GM23338 (cell line): Measurements from ENCODE around the gene ODAD3. TPM values are rescaled to one million over a fixed set of nuclear protein-coding genes. Genes with fewer than 3 reads are reported as not detected.

ENCODE experiments used
- ATAC-seq: fragments of 200-7000 bp; cut with Tn5 transposase; 3 replicates; pipeline ENCODE4 v1.9.1; 2020
- DNase-seq: peaks from one replicate; pipeline ENCODE4 v3.0.0-alpha.2; 2015; ENCODE audit warnings: low spot score
- H2AFZ ChIP-seq: fragments of 200-600 bp; sonication (generic); 2 replicates; pipeline ENCODE4 v1.8.0; 2016; ENCODE audit warnings: antibody characterized with exemption, mild to moderate bottlenecking, moderate library complexity
- H3F3A ChIP-seq: fragments of 200-600 bp; sonication (generic); replicated peaks from 2 replicates; pipeline ENCODE4 v1.8.0; 2017; ENCODE audit warnings: antibody characterized with exemption, mixed run types, low read depth
- H3K27ac ChIP-seq: fragments of 200-600 bp; sonication (generic); 2 replicates; pipeline ENCODE4 v1.6.1; 2016; ENCODE audit warnings: low read depth
- H3K27me3 ChIP-seq: fragments of 200-600 bp; sonication (generic); 2 replicates; pipeline ENCODE4 v1.8.0; 2016; ENCODE audit warnings: mild to moderate bottlenecking, mixed run types, moderate library complexity; ENCODE audit not compliant: insufficient read depth
- H3K36me3 ChIP-seq: fragments of 200-600 bp; sonication (generic); 2 replicates; pipeline ENCODE4 v1.8.0; 2016; ENCODE audit warnings: mild to moderate bottlenecking; ENCODE audit not compliant: insufficient read depth
- H3K4me1 ChIP-seq: fragments of 200-600 bp; sonication (generic); 2 replicates; pipeline ENCODE4 v1.8.0; 2016; ENCODE audit warnings: mild to moderate bottlenecking, moderate library complexity; ENCODE audit not compliant: insufficient read depth
- H3K4me2 ChIP-seq: fragments of 200-600 bp; sonication (generic); 2 replicates; pipeline ENCODE4 v1.7.1; 2017; ENCODE audit warnings: mixed run types
- H3K4me3 ChIP-seq: fragments of 200-600 bp; sonication (generic); 2 replicates; pipeline ENCODE4 v1.6.1; 2016; ENCODE audit warnings: mixed run types
- H3K79me2 ChIP-seq: fragments of 200-600 bp; sonication (generic); replicated peaks from 2 replicates; pipeline ENCODE4 v1.8.0; 2017; ENCODE audit warnings: mild to moderate bottlenecking; ENCODE audit not compliant: insufficient read depth
- H3K9me2 ChIP-seq: fragments of 200-600 bp; sonication (generic); 2 replicates; pipeline ENCODE4 v1.8.0; 2017; ENCODE audit not compliant: insufficient read depth
- H4K20me1 ChIP-seq: fragments of 200-600 bp; sonication (generic); replicated peaks from 2 replicates; pipeline ENCODE4 v1.8.0; 2017; ENCODE audit warnings: mild to moderate bottlenecking; ENCODE audit not compliant: insufficient read depth
- H3K27ac Mint-ChIP-seq: 2 replicates; pipeline ENCODE4 v1.8.0; 2020; ENCODE audit warnings: inconsistent platforms, mild to moderate bottlenecking, moderate library complexity, mixed read lengths
- H3K27me3 Mint-ChIP-seq: 3 replicates; pipeline ENCODE4 v1.8.0; 2022; ENCODE audit warnings: low read depth, mild to moderate bottlenecking, moderate library complexity, mixed read lengths, inconsistent platforms; ENCODE audit not compliant: insufficient read depth, poor library complexity
- H3K36me3 Mint-ChIP-seq: 3 replicates; pipeline ENCODE4 v1.8.0; 2021; ENCODE audit warnings: low read depth, mild to moderate bottlenecking, inconsistent platforms, moderate library complexity, mixed read lengths
- H3K4me1 Mint-ChIP-seq: 3 replicates; pipeline ENCODE4 v1.8.0; 2020; ENCODE audit warnings: mild to moderate bottlenecking, inconsistent platforms, mixed read lengths
- H3K4me3 Mint-ChIP-seq: 3 replicates; pipeline ENCODE4 v1.8.0; 2021; ENCODE audit warnings: moderate library complexity, mild to moderate bottlenecking, inconsistent platforms, mixed read lengths
- H3K9me3 Mint-ChIP-seq: 3 replicates; pipeline ENCODE4 v1.8.0; 2020; ENCODE audit warnings: moderate library complexity, mild to moderate bottlenecking, inconsistent platforms, mixed read lengths
- CREB1 ChIP-seq: fragments of 250-450 bp; sonication (Bioruptor Pico); IDR thresholded peaks from 2 replicates; pipeline ENCODE4 v1.5.0; 2020; ENCODE audit warnings: low read depth, mild to moderate bottlenecking, moderate library complexity
- ETS1 ChIP-seq: IDR thresholded peaks from 2 replicates; pipeline ENCODE4 v1.6.1; 2016; ENCODE audit warnings: antibody characterized with exemption
- EZH2 ChIP-seq: fragments of 200-600 bp; sonication (generic); IDR thresholded peaks from one replicate; pipeline ENCODE4 v1.8.0; 2017; ENCODE audit warnings: antibody characterized with exemption, mild to moderate bottlenecking, low read depth; ENCODE audit not compliant: unreplicated experiment
- EZH2phosphoT487 ChIP-seq: fragments of 200-600 bp; sonication (generic); IDR thresholded peaks from one replicate; pipeline ENCODE4 v1.8.1; 2018; ENCODE audit warnings: antibody characterized with exemption; ENCODE audit not compliant: unreplicated experiment
- JUNB ChIP-seq: IDR thresholded peaks from one replicate; pipeline ENCODE4 v1.6.1; 2016; ENCODE audit warnings: antibody characterized with exemption; ENCODE audit not compliant: unreplicated experiment
- NANOG ChIP-seq: IDR thresholded peaks from 2 replicates; pipeline ENCODE4 v1.6.1; 2016; ENCODE audit warnings: antibody characterized with exemption, borderline replicate concordance
- REST ChIP-seq: IDR thresholded peaks from one replicate; pipeline ENCODE4 v1.6.1; 2018; ENCODE audit warnings: antibody characterized with exemption; ENCODE audit not compliant: unreplicated experiment
- STAT1 ChIP-seq: IDR thresholded peaks from one replicate; pipeline ENCODE4 v1.6.1; 2016; ENCODE audit warnings: antibody characterized with exemption; ENCODE audit not compliant: unreplicated experiment
- ZNF114 ChIP-seq: fragments of 250-450 bp; sonication (Bioruptor Pico); IDR thresholded peaks from 2 replicates; pipeline ENCODE4 v1.5.0; 2020; ENCODE audit warnings: mild to moderate bottlenecking, moderate library complexity
- ZNF331 ChIP-seq: fragments of 250-450 bp; sonication (Bioruptor Pico); IDR thresholded peaks from 2 replicates; pipeline ENCODE4 v1.5.0; 2020; ENCODE audit warnings: low read depth, mild to moderate bottlenecking, moderate library complexity
- polyA plus RNA-seq: library from polyadenylated mRNA; unstranded; fragments of >200 nt; fragmentation: Nextera tagmentation; extraction: Ambion mirVana; gene quantifications from 2 replicates; pipeline ENCODE4 v1.2.1, GENCODE V29; 2016
- total RNA-seq: library from RNA; depleted of rRNA; stranded (reverse); fragments of >200 nt; shearing (Covaris generic); gene quantifications from 2 replicates; pipeline ENCODE4 v1.2.3, GENCODE V29; 2014

ODAD3 gene
- total and polyA plus RNA-seq, 2 experiments from 2014 or later, result 1.5 to 6.1 TPM

DNA sequence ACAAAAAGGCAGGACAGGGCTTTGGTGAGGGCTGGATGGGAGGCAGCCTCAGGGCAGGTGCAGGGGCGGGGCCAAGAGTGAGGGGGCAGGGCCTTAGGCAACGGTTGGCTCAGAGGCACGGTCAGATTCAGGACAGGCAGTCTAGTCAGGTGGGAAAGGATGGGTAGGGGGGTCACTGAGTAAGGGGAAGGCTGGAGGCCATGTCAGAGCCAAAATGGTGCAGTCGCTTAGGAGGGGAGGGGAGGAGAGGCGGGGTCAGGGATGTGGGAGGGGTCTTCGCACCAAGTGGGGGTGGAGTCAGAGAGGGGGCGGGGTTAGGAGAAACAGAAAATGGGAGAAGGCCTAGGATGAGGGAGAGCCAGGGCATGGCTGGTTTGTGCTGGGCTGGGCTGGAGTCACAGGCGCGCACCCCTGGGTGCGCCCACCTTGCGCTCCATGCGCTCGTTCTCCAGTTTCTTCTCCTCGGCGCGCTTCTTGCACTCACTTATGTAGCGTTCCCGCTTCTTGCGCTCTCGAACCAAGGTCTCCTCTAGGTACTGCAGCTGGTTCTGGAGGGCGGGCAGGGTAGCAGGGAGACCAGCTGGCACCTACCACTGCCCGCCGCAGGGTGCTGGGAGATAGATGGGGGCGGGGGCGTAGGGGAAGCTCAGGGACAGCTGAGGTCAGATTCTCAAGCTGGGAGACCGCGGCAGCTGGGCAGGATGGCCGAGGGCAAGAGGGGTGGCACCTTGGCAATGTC is 9.0 kb downstream of the ODAD3 start (continued):
- no peak for TF ChIP-seq ETS1
- no peak for TF ChIP-seq JUNB

- H3K4me1 Mint-ChIP-seq, result peaks cover 15% of the 10 kb centered on the region
- H3F3A ChIP-seq, result peaks cover 20% of the 10 kb centered on the region
- H3K27me3 ChIP-seq, result peaks cover 45% of the 10 kb centered on the region
- peaks cover 48% of the 10 kb centered on the region for H3K27me3 Mint-ChIP-seq
- H3K4me3 Mint-ChIP-seq, result no peak overlapping the region
- no peaks in the 10 kb centered on the region for H3K9me2 ChIP-seq
- TF ChIP-seq ZNF114 (CRISPR knock-in tag) (no peak), JUNB (no peak), ETS1 (no peak), ZNF331 (no peak), STAT1 (no peak), NANOG (no peak)
- H3K4me1 ChIP-seq, result peaks cover 26% of the 10 kb centered on the region
- H3K27ac Mint-ChIP-seq, result no peak overlapping the region
- peaks cover 2% of the 10 kb centered on the region; the same call in 1 of the 3 replicates for H3K9me3 Mint-ChIP-seq
- H2AFZ ChIP-seq, result no peak overlapping the region
- ATAC-seq (no peak), DNase-seq (peak; percentile 27)
- H3K36me3 ChIP-seq, result no peaks in the 10 kb centered on the region
- no peak overlapping the region for H3K27ac ChIP-seq
- H4K20me1 ChIP-seq, result no peaks in the 10 kb centered on the region
- no peak overlapping the region for H3K4me3 ChIP-seq
- no peaks in the 10 kb centered on the region for H3K36me3 Mint-ChIP-seq
- H3K79me2 ChIP-seq, result no peaks in the 10 kb centered on the region
- peak overlapping the region; percentile 100 for H3K4me2 ChIP-seq
Observed at GRCh38 chr19:11423791-11424181, 11.1 kb downstream of the ODAD3 start.

- Mint-ChIP-seq H3K27me3 (peaks cover 48% of the 10 kb centered on the region), H3K9me3 (peaks cover 2% of the 10 kb centered on the region; the same call in 1 of the 3 replicates), H3K4me3 (peak overlapping the region; percentile 82), H3K4me1 (peaks cover 15% of the 10 kb centered on the region), H3K36me3 (no peaks in the 10 kb centered on the region), H3K27ac (no peak overlapping the region)
- peak overlapping the region; percentile 90 for H3K4me3 ChIP-seq
- H3K36me3 ChIP-seq, result no peaks in the 10 kb centered on the region
- H3K27ac ChIP-seq, result no peak overlapping the region
- peaks cover 23% of the 10 kb centered on the region for H3F3A ChIP-seq
- H3K9me2 ChIP-seq, result no peaks in the 10 kb centered on the region
- no peaks in the 10 kb centered on the region for H3K79me2 ChIP-seq
- H3K4me1 ChIP-seq, result peaks cover 26% of the 10 kb centered on the region
- no peaks in the 10 kb centered on the region for H4K20me1 ChIP-seq
- DNase-seq (no peak), ATAC-seq (no peak)
- H3K27me3 ChIP-seq, result peaks cover 45% of the 10 kb centered on the region
- peak overlapping the region; percentile 88; the same call in 1 of the 2 replicates for H2AFZ ChIP-seq
- peak overlapping the region; percentile 100 for H3K4me2 ChIP-seq
- TF ChIP-seq ZNF114 (CRISPR knock-in tag) (no peak), EZH2 (no peak), CREB1 (CRISPR knock-in tag) (no peak), EZH2phosphoT487 (no peak), REST (no peak), ETS1 (no peak), STAT1 (no peak), ZNF331 (no peak)
Observed at GRCh38 chr19:11423164-11423790, 11.6 kb downstream of the ODAD3 start.
